ENCODE results near the gene GSX1.

- TF ChIP-seq ZBTB43 (CRISPR knock-in tag; IDR thresholded peaks at IDR 0.05) = no peak
- no peak for TF ChIP-seq E2F4 (CRISPR knock-in tag; IDR thresholded peaks at IDR 0.05; ENCODE audit: low read depth)
- TF ChIP-seq POLR2A (conservative IDR thresholded peaks at IDR 0.05) = no peak
- no peak for TF ChIP-seq CBX8 (IDR thresholded peaks at IDR 0.05; ENCODE audit: borderline replicate concordance, extremely low read depth, low read depth, low read length, poor library complexity, severe bottlenecking)
- no peak for TF ChIP-seq ZNF592 (IDR thresholded peaks at IDR 0.05)
- TF ChIP-seq ETV6 (IDR thresholded peaks at IDR 0.05; ENCODE audit: borderline replicate concordance in 1 of 2, low read depth in 2 of 2, low read length in 1 of 2) = no peak
- TF ChIP-seq ETV6 (CRISPR knock-in tag; IDR thresholded peaks at IDR 0.05; ENCODE audit: borderline replicate concordance) = no peak
- TF ChIP-seq CTCF (IDR thresholded peaks at IDR 0.05 in 2 of 3, conservative IDR thresholded peaks at IDR 0.05 in 1 of 3; ENCODE audit: insufficient read depth in 2 of 3, low read depth in 1 of 3, low read length in 3 of 3) = no peak
- TF ChIP-seq IRF9 (tag; IDR thresholded peaks at IDR 0.05) = no peak
- TF ChIP-seq ZNF639 (CRISPR knock-in tag; conservative IDR thresholded peaks at IDR 0.05 in 1 of 2, IDR thresholded peaks at IDR 0.05 in 1 of 2) = no peak
- no peak for TF ChIP-seq MXI1 (IDR thresholded peaks at IDR 0.05; ENCODE audit: low read depth, low read length)
- no peak for TF ChIP-seq PHF21A (IDR thresholded peaks at IDR 0.05; ENCODE audit: borderline replicate concordance, low read depth)
- no peak for TF ChIP-seq ZNF830 (CRISPR knock-in tag; IDR thresholded peaks at IDR 0.05)
- TF ChIP-seq HNRNPH1 (optimal IDR thresholded peaks at IDR 0.05; ENCODE audit: low read depth, low read length) = no peak
Observed at GRCh38 chr13:27834095-27834494, 41.8 kb downstream of the GSX1 start.

Data from K562 (cell line).